H7 (cell line): ENCODE results near the gene FAM20B. TPM values are rescaled to one million over a fixed set of nuclear protein-coding genes. Genes with fewer than 3 reads are reported as not detected.

Experiments used
- DNase-seq: peaks from one replicate; pipeline ENCODE4 v3.0.0; 2012
- H3K27me3 ChIP-seq: 2 replicates; pipeline ENCODE4 v1.6.0; 2011; ENCODE audit warnings: mild to moderate bottlenecking, low read length; ENCODE audit not compliant: control insufficient read depth, insufficient read depth
- H3K36me3 ChIP-seq: replicated peaks from 2 replicates; pipeline ENCODE4 v1.5.1; 2011; ENCODE audit warnings: low read length; ENCODE audit not compliant: control insufficient read depth, insufficient read depth
- H3K4me3 ChIP-seq: 2 replicates; pipeline ENCODE4 v1.5.1; 2011; ENCODE audit warnings: low read depth, mild to moderate bottlenecking, control low read depth, low read length, moderate library complexity; ENCODE audit not compliant: insufficient read depth
- total RNA-seq: library from RNA; depleted of rRNA; stranded (reverse); fragments of >200 nt; shearing (Covaris generic); gene quantifications from 2 replicates; pipeline ENCODE4 v1.2.3, GENCODE V29; 2014

The FAM20B gene
- total RNA-seq, 1 experiment from 2014 or later = 34.5 TPM

- H3K36me3 ChIP-seq = no peaks in the 10 kb centered on the region
- no peaks in the 10 kb centered on the region; the same call in 1 of the 2 replicates for H3K27me3 ChIP-seq
- no peak for DNase-seq
- no peak overlapping the region for H3K4me3 ChIP-seq
Observed at GRCh38 chr1:179012038-179012437, 13.7 kb upstream of the FAM20B start.

- DNase-seq = no peak
- no peaks in the 10 kb centered on the region for H3K27me3 ChIP-seq
- no peak overlapping the region for H3K4me3 ChIP-seq
- no peaks in the 10 kb centered on the region for H3K36me3 ChIP-seq
Observed at GRCh38 chr1:179014123-179014522, 11.6 kb upstream of the FAM20B start.

DNA sequence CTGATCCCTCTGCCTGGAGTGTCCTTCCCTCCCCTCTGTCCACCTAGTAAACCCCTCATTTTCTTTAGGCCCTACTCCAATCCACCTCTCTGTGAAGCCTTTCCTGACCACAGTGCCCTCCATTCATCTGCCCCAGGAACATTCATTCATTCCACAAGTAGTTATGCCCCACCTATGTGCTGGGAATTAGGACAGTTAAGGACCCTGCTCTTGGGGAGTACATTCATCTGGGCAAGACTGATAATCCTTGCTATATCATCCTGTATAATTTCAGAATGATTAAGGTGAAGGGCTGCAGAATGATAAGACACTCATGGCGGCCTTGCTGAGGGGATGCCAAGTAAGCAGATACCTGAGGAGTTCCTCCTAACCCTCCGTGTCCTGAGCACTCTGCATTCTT is 10.3 kb upstream of the FAM20B start:
- H3K36me3 ChIP-seq = no peaks in the 10 kb centered on the region
- DNase-seq = no peak
- no peak overlapping the region for H3K4me3 ChIP-seq
- H3K27me3 ChIP-seq = no peaks in the 10 kb centered on the region

DNA sequence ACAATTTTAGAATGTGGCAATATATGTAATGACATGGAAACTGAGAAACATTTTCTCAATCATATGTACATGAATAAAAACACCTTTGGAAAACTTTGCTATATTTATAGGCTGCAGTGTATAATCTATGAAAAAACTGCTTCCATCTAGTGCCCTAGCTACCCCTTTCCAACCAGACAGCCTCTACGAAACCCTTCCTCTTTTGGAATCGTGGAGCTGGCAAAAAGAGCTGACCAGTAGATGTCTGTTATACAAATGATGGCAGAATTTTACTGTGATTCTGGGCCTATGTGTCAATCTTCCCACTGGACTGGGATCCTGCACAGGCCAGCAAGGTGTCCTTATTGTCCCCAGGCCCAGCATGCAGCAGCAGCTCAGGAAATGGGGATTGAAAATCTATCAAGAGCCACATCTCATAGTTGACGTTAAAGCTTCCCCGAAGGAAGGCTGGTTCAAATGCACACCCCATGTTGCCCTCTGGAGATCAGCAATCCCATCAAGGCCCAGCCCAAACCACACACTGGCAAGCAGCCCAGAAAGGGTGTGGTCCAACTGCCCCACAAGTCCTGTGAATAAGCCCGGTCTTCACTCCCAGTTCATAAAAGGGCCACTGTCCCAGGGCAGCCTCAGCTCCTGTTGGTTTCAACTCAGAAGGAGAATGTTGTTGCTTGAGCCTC is 8.8 kb upstream of the FAM20B start:
- Histone ChIP-seq H3K36me3 (no peaks in the 10 kb centered on the region), H3K27me3 (no peaks in the 10 kb centered on the region), H3K4me3 (no peak overlapping the region)
- DNase-seq = no peak

- DNase-seq = no peak
- H3K36me3 ChIP-seq = no peaks in the 10 kb centered on the region
- no peaks in the 10 kb centered on the region; the same call in 1 of the 2 replicates for H3K27me3 ChIP-seq
- H3K4me3 ChIP-seq = no peak overlapping the region
Observed at GRCh38 chr1:179017383-179018326, 8.0 kb upstream of the FAM20B start.

- no peak overlapping the region for H3K4me3 ChIP-seq
- H3K27me3 ChIP-seq = peaks cover 1% of the 10 kb centered on the region; the same call in 1 of the 2 replicates
- no peak for DNase-seq
- no peaks in the 10 kb centered on the region for H3K36me3 ChIP-seq
Observed at GRCh38 chr1:179021873-179022272, 3.8 kb upstream of the FAM20B start.

- Histone ChIP-seq H3K4me3 (no peak overlapping the region), H3K36me3 (no peaks in the 10 kb centered on the region), H3K27me3 (peaks cover 1% of the 10 kb centered on the region; the same call in 1 of the 2 replicates)
- no peak for DNase-seq
Observed at GRCh38 chr1:179023946-179024650, 1.6 kb upstream of the FAM20B start.

DNA sequence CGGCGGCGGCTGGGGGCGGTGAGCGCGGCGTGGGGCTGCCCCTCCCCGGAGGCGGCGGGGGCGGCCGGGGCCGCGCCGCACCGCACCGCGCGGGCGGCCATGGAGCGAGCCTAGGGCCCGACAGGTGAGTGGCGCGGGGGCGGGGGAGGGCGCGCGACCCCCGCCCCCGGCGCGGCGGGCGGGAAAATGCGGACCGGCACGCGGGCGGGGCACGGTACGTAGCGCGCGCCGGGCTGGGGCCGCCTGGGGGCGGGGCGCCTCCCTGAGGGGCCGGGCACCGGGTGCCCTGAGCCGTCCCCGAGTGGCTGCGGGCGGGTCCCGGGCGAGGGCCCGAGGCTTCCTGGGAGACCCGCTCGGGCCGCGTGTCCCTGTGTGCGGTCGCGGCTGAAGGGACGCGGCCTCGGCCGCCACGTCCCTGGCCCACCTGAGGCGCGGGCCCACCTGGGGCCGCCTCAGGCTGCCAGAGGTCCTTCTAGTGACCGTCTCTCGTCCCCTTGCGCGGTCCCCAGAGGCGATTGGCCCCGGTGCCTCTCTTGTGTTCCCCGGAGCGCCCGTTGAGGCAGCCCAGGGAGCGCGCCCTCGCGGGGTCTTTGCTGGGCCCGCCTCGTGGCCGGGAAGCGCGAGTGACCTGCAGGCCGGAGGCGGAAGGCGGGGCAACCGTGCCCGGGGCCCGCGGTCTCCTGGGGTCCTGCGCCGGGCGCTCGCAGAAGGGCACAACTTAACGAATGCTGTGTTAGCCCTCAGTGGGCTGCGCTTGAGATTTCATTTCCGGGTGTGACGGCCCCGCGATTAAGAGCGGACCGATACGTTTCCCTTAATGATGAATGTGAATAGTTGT is 500 bp downstream of the FAM20B start:
- Histone ChIP-seq H3K36me3 (no peaks in the 10 kb centered on the region), H3K27me3 (peaks cover 1% of the 10 kb centered on the region; the same call in 1 of the 2 replicates), H3K4me3 (peak overlapping the region; percentile 98)
- peak; percentile 94 for DNase-seq

GRCh38 chr1:179026813-179027669 is 1.3 kb downstream of the FAM20B start:
- DNase-seq = peak; percentile 17
- Histone ChIP-seq H3K36me3 (no peaks in the 10 kb centered on the region), H3K27me3 (peaks cover 1% of the 10 kb centered on the region; the same call in 1 of the 2 replicates), H3K4me3 (peak overlapping the region; percentile 98)

DNA sequence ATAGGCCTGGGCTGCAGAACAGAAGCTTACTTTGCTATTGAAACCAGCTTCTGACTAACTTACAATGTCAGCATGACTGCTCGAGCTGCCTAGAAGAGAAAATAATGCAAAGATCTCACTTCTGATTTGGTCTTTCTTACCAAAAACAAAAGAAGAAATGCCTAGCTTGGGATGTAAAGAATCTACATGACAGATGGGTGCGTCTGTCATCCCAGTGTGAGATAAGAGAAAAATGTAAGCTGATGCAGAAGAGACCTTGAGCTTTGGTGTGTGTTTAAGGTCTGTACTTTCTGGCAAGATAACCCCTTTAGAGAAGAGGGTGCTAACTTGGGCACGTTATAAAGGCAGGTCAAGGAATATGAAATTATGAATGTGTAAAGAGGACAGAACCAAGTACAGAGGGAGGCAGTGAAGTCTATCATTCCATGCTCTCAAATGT is 3.6 kb downstream of the FAM20B start:
- Histone ChIP-seq H3K27me3 (peaks cover 1% of the 10 kb centered on the region; the same call in 1 of the 2 replicates), H3K36me3 (no peaks in the 10 kb centered on the region), H3K4me3 (no peak overlapping the region)
- peak; percentile 44 for DNase-seq

GRCh38 chr1:179030130-179030529 is 4.4 kb downstream of the FAM20B start:
- H3K27me3 ChIP-seq = no peaks in the 10 kb centered on the region
- no peak for DNase-seq
- H3K36me3 ChIP-seq = no peaks in the 10 kb centered on the region
- H3K4me3 ChIP-seq = no peak overlapping the region

- no peak overlapping the region for H3K4me3 ChIP-seq
- DNase-seq = no peak
- H3K36me3 ChIP-seq = no peaks in the 10 kb centered on the region
- no peaks in the 10 kb centered on the region for H3K27me3 ChIP-seq
Observed at GRCh38 chr1:179030683-179031082, 5.0 kb downstream of the FAM20B start.

GRCh38 chr1:179031284-179031683 is 5.6 kb downstream of the FAM20B start:
- Histone ChIP-seq H3K36me3 (no peaks in the 10 kb centered on the region), H3K4me3 (no peak overlapping the region), H3K27me3 (no peaks in the 10 kb centered on the region)
- DNase-seq = no peak
